Keratinocyte (primary cell): ENCODE results near the gene ZNF219. TPM values are rescaled to one million over a fixed set of nuclear protein-coding genes. Genes with fewer than 3 reads are reported as not detected.

Source experiments
- DNase-seq: peaks from one replicate; pipeline ENCODE4 v3.0.0-alpha.2; 2011; ENCODE audit warnings: low read depth, missing footprints, low spot score
- FAIRE-seq: peaks from 2 replicates; lab custom pipeline; 2011; peaks lifted over from hg19 to GRCh38; lab: Jason Lieb, UNC
- H2AFZ ChIP-seq: 2 replicates; pipeline ENCODE4 v1.6.0; 2012; ENCODE audit warnings: low read length, control low read depth, inconsistent platforms; ENCODE audit not compliant: control insufficient read depth
- H3K27ac ChIP-seq: 2 replicates; pipeline ENCODE4 v1.5.1; 2011; ENCODE audit warnings: low read length; ENCODE audit not compliant: control insufficient read depth, insufficient read depth
- H3K27me3 ChIP-seq: 3 replicates; pipeline ENCODE4 v1.6.0; 2011; ENCODE audit warnings: low read length; ENCODE audit not compliant: control insufficient read depth, insufficient read depth; ENCODE audit errors: extremely low read depth
- H3K36me3 ChIP-seq, 2 experiments: 2 replicates in 1 of 2; 3 replicates in 1 of 2; pipeline ENCODE4 v1.5.1; 2011; ENCODE audit warnings: low read length in 2 of 2, mild to moderate bottlenecking in 1 of 2; ENCODE audit not compliant: control insufficient read depth in 2 of 2, insufficient read depth in 2 of 2; ENCODE audit errors: extremely low read depth in 1 of 2
- H3K4me1 ChIP-seq: 3 replicates; pipeline ENCODE4 v1.5.1; 2011; ENCODE audit warnings: low read length; ENCODE audit not compliant: control insufficient read depth, insufficient read depth; ENCODE audit errors: extremely low read depth
- H3K4me2 ChIP-seq: 3 replicates; pipeline ENCODE4 v1.6.0; 2011; ENCODE audit warnings: low read depth, low read length; ENCODE audit not compliant: control insufficient read depth, insufficient read depth; ENCODE audit errors: extremely low read depth
- H3K4me3 ChIP-seq, 3 experiments: fragments of 200-600 bp in 1 of 3; sonication (generic) in 1 of 3; 2 replicates in 2 of 3; 3 replicates in 1 of 3; pipeline ENCODE4 v1.5.1; 2011 to 2016; ENCODE audit warnings: low read length in 3 of 3, mild to moderate bottlenecking in 3 of 3, control low read depth in 2 of 3, inconsistent platforms in 1 of 3, low read depth in 1 of 3, mixed read lengths in 1 of 3, mixed run types in 1 of 3, moderate library complexity in 1 of 3; ENCODE audit not compliant: control insufficient read depth in 2 of 3, insufficient read depth in 2 of 3; ENCODE audit errors: extremely low read depth in 1 of 3
- H3K79me2 ChIP-seq: 2 replicates; pipeline ENCODE4 v1.6.0; 2012; ENCODE audit warnings: low read length; ENCODE audit not compliant: control insufficient read depth, insufficient read depth
- H3K9ac ChIP-seq: 3 replicates; pipeline ENCODE4 v1.6.0; 2011; ENCODE audit warnings: low read length; ENCODE audit not compliant: control insufficient read depth, insufficient read depth; ENCODE audit errors: extremely low read depth
- H3K9me1 ChIP-seq: 3 replicates; pipeline ENCODE4 v1.6.0; 2011; ENCODE audit warnings: low read length; ENCODE audit not compliant: control insufficient read depth, insufficient read depth; ENCODE audit errors: extremely low read depth
- H3K9me3 ChIP-seq: 2 replicates; pipeline ENCODE4 v1.5.1; 2012; ENCODE audit warnings: low read depth, low read length; ENCODE audit not compliant: control insufficient read depth
- H4K20me1 ChIP-seq: 3 replicates; pipeline ENCODE4 v1.6.0; 2011; ENCODE audit warnings: low read length; ENCODE audit not compliant: control insufficient read depth, insufficient read depth; ENCODE audit errors: extremely low read depth
- CTCF ChIP-seq, 3 experiments: IDR thresholded peaks in 1 of 3; conservative IDR thresholded peaks in 1 of 3; optimal IDR thresholded peaks in 1 of 3; 2 replicates in 2 of 3; 3 replicates in 1 of 3; pipeline versions ENCODE3 to v1.5.1; 2011; ENCODE audit warnings: low read length in 3 of 3, mild to moderate bottlenecking in 3 of 3, moderate library complexity in 2 of 3, control low read depth in 1 of 3, inconsistent platforms in 1 of 3; ENCODE audit not compliant: insufficient read depth in 2 of 3; ENCODE audit errors: extremely low read depth in 1 of 3
- EZH2 ChIP-seq: IDR thresholded peaks from one replicate; pipeline ENCODE4 v1.6.1; 2012; ENCODE audit warnings: inconsistent platforms, mild to moderate bottlenecking, low read length, moderate library complexity
- dilution Hi-C: fragments of 300-500 bp; cut with MboI; formaldehyde crosslinking; loops from one replicate; pipeline ENCODE4 v1.7.0; 2020; ENCODE audit warnings: low sequenced_read_pairs; ENCODE audit not compliant: extremely low pct_ligation_motif_present
- polyA plus RNA-seq, 5 experiments: library from polyadenylated mRNA; depleted of rRNA in 3 of 5; stranded (reverse) in 3 of 5; stranded (forward) in 1 of 5; unstranded in 1 of 5; fragments of >200 nt; gene quantifications; 1 replicate in 1 of 5; 2 replicates in 3 of 5; 3 replicates in 1 of 5; pipeline versions ENCODE4 v1.2.1 to v1.2.3, GENCODE V29; 2011 to 2012; ENCODE audit warnings: missing spikeins in 2 of 5, low read depth in 1 of 5, low replicate concordance in 1 of 5

Gene ZNF219
- polyA plus RNA-seq, 1 donor (not counting 4 experiments of a cell fraction or from before 2014, with no cell fraction given): 23.1 TPM

- FAIRE-seq: peak; percentile 75
Observed at GRCh38 chr14:21087294-21088091, 11.0 kb downstream of the ZNF219 start.

GRCh38 chr14:21086908-21087293 lies 11.6 kb downstream of the ZNF219 start:
- Histone ChIP-seq H3K9ac (no peak overlapping the region), H3K79me2 (no peaks in the 10 kb centered on the region), H3K9me1 (peaks cover 3% of the 10 kb centered on the region), H3K4me1 (peaks cover 17% of the 10 kb centered on the region), H3K4me2 (no peak overlapping the region), H3K27me3 (no peaks in the 10 kb centered on the region), H4K20me1 (no peaks in the 10 kb centered on the region), H3K27ac (no peak overlapping the region), H2AFZ (no peak overlapping the region), H3K36me3 (peaks cover 9 to 19% of the 10 kb centered on the region in 2 experiments), H3K4me3 (no peak overlapping the region), H3K9me3 (no peaks in the 10 kb centered on the region)
- dilution Hi-C loops: no loop called here
- FAIRE-seq (no peak), DNase-seq (no peak)
- TF ChIP-seq EZH2 (no peak), CTCF (optimal IDR thresholded peaks at IDR 0.05 in 1 of 3, IDR thresholded peaks at IDR 0.05 in 1 of 3, conservative IDR thresholded peaks at IDR 0.05 in 1 of 3; ENCODE audit: extremely low read depth in 1 of 3, insufficient read depth in 2 of 3, low read length in 3 of 3) (no peak)

More at GRCh38 chr14:21087294-21088091, 11.0 kb downstream of the ZNF219 start:
- dilution Hi-C loops: no loop called here
- DNase-seq: no peak
- Histone ChIP-seq H3K4me2 (no peak overlapping the region), H4K20me1 (no peaks in the 10 kb centered on the region), H3K36me3 (peaks cover 12 to 19% of the 10 kb centered on the region in 2 experiments), H2AFZ (no peak overlapping the region), H3K9me1 (peaks cover 3% of the 10 kb centered on the region), H3K9ac (no peak overlapping the region), H3K9me3 (no peaks in the 10 kb centered on the region), H3K4me3 (no peak overlapping the region), H3K4me1 (peaks cover 17% of the 10 kb centered on the region), H3K27me3 (no peaks in the 10 kb centered on the region), H3K27ac (no peak overlapping the region), H3K79me2 (no peaks in the 10 kb centered on the region)
- TF ChIP-seq EZH2 (no peak), CTCF (optimal IDR thresholded peaks at IDR 0.05 in 1 of 3, IDR thresholded peaks at IDR 0.05 in 1 of 3, conservative IDR thresholded peaks at IDR 0.05 in 1 of 3; ENCODE audit: extremely low read depth in 1 of 3, insufficient read depth in 2 of 3, low read length in 3 of 3) (no peak)
